A549 (cell line): ENCODE data around the gene PLCH1.

Experiments
- CBX2 ChIP-seq: fragments of 200-600 bp; sonication (generic); IDR thresholded peaks from 2 replicates; pipeline ENCODE4 v1.6.1; 2016; ENCODE audit warnings: low read depth, mild to moderate bottlenecking, borderline replicate concordance
- CTCF ChIP-seq: fragments of >200 bp; sonication (Bioruptor Twin); formaldehyde crosslinking; IDR thresholded peaks from 3 replicates; pipeline ENCODE4 v1.5.1; 2016
- ELK1 ChIP-seq: fragments of 150-350 bp; IDR thresholded peaks from 2 replicates; pipeline ENCODE4 v1.6.1; 2014; ENCODE audit warnings: low read depth, mild to moderate bottlenecking, low read length
- EP300 ChIP-seq, 2 experiments: fragments of >200 bp; sonication (Bioruptor Twin); formaldehyde crosslinking; IDR thresholded peaks; 2 replicates in 1 of 2; 3 replicates in 1 of 2; pipeline ENCODE4 v1.6.1; 2016 to 2017
- JUN ChIP-seq, 2 experiments: fragments of >200 bp; sonication (Bioruptor Twin); formaldehyde crosslinking; IDR thresholded peaks; 2 replicates in 1 of 2; 3 replicates in 1 of 2; pipeline ENCODE4 v1.6.1; 2016 to 2017
- MAZ ChIP-seq: fragments of 150-350 bp; IDR thresholded peaks from 2 replicates; pipeline ENCODE4 v1.6.1; 2014; ENCODE audit warnings: antibody characterized with exemption, low read depth, low read length, borderline replicate concordance
- NR3C1 ChIP-seq: fragments of >200 bp; sonication (Bioruptor Twin); formaldehyde crosslinking; IDR thresholded peaks from 3 replicates; pipeline ENCODE4 v1.6.1; 2017
- POLR2A ChIP-seq: IDR thresholded peaks from 2 replicates; pipeline ENCODE4 v1.6.1; 2012; ENCODE audit warnings: mild to moderate bottlenecking, low read length
- RARB ChIP-seq: fragments of 250-450 bp; sonication (Bioruptor Pico); IDR thresholded peaks from 2 replicates; pipeline ENCODE4 v1.8.0; 2021; ENCODE audit warnings: mild to moderate bottlenecking, moderate library complexity
- REST ChIP-seq: fragments of 200-600 bp; sonication (generic); IDR thresholded peaks from 2 replicates; pipeline ENCODE4 v1.6.1; 2016; ENCODE audit warnings: antibody characterized with exemption, mild to moderate bottlenecking, moderate library complexity

GRCh38 chr3:155512175-155512866 lies 232.6 kb downstream of the PLCH1 start:
- TF ChIP-seq POLR2A (no peak), NR3C1 (no peak), CTCF (no peak), RARB (CRISPR knock-in tag) (no peak), MAZ (no peak), ELK1 (no peak), JUN (IDR thresholded peaks at IDR 0.05) (no peak), CBX2 (no peak), EP300 (IDR thresholded peaks at IDR 0.05) (no peak), REST (no peak)
